ENCODE data around the gene SYNC. TPM values are rescaled to one million over a fixed set of nuclear protein-coding genes. Genes with fewer than 3 reads are reported as not detected.

SYNC gene
- total and polyA plus RNA-seq, 2 donors (not counting 3 experiments of a cell fraction or from before 2014, with no cell fraction given), result 3.5 to 9.4 TPM

DNA sequence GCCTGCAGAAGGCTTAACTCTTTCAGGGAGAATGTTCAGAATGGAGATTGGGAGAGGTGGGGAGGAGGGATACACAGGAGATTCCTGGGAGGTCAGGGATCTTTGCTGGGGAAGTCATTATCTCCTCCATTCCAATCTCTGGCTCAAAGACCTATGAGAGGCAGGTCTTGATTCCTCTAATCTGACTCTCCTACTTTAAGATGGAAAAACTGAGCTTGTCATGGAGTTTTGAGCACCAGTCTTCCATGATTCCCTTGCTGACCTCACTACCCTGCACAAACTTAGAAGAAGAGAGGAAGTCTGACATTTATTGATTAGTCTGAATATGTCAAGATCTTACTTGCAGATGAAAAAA lies 41.5 kb upstream of the SYNC start:
- no peaks in the 10 kb centered on the region for H3K79me2 ChIP-seq (ENCODE audit: control insufficient read depth, insufficient read depth, low read length)
- no peak overlapping the region for H2AFZ ChIP-seq (ENCODE audit: low read depth, low read length)
- H3K9ac ChIP-seq (replicated peaks; ENCODE audit: extremely low read depth, insufficient read depth, low read length), result no peak overlapping the region
- H3K4me1 ChIP-seq (ENCODE audit: control insufficient read depth, extremely low read depth, insufficient read depth, low read length), result peaks cover 16% of the 10 kb centered on the region
- H3K36me3 ChIP-seq (ENCODE audit: control insufficient read depth in 2 of 2, extremely low read depth in 1 of 2, insufficient read depth in 2 of 2, low read length in 2 of 2), result no peaks in the 10 kb centered on the region
- no peak overlapping the region for H3K27ac ChIP-seq (ENCODE audit: insufficient read depth, low read depth, low read length)
- no peaks in the 10 kb centered on the region for H3K27me3 ChIP-seq (ENCODE audit: control insufficient read depth in 2 of 2, insufficient read depth in 2 of 2, low read length in 2 of 2)
- intact Hi-C loops (cut with micrococcal nuclease) (no loop called here), dilution Hi-C loops (cut with MboI; ENCODE audit: extremely low pct_ligation_motif_present, low sequenced_read_pairs) (no loop called here)
- FAIRE-seq, result no peak
- TF ChIP-seq, protein P1, sequence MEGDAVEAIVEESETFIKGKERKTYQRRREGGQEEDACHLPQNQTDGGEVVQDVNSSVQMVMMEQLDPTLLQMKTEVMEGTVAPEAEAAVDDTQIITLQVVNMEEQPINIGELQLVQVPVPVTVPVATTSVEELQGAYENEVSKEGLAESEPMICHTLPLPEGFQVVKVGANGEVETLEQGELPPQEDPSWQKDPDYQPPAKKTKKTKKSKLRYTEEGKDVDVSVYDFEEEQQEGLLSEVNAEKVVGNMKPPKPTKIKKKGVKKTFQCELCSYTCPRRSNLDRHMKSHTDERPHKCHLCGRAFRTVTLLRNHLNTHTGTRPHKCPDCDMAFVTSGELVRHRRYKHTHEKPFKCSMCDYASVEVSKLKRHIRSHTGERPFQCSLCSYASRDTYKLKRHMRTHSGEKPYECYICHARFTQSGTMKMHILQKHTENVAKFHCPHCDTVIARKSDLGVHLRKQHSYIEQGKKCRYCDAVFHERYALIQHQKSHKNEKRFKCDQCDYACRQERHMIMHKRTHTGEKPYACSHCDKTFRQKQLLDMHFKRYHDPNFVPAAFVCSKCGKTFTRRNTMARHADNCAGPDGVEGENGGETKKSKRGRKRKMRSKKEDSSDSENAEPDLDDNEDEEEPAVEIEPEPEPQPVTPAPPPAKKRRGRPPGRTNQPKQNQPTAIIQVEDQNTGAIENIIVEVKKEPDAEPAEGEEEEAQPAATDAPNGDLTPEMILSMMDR (IDR thresholded peaks at IDR 0.05; ENCODE audit: extremely low read depth in 1 of 2, insufficient read depth in 1 of 2, low read depth in 1 of 2, low read length in 2 of 2), result no peak
- TF ChIP-seq FOS (IDR thresholded peaks at IDR 0.05; ENCODE audit: borderline replicate concordance, insufficient read depth, low read length) (no peak), POLR2AphosphoS5 (IDR thresholded peaks at IDR 0.05; ENCODE audit: insufficient read depth, low read depth, low read length) (no peak), GATA2 (IDR thresholded peaks at IDR 0.05; ENCODE audit: insufficient read depth, insufficient read length, low read depth, low read length) (no peak), MYC (IDR thresholded peaks at IDR 0.05; ENCODE audit: low read depth, low read length) (no peak)
- H3K4me2 ChIP-seq (ENCODE audit: insufficient read depth, low read length), result no peak overlapping the region
- CTCF ChIA-PET, result interaction anchor here (2.5 kb wide), 1 partner anchor 31 kb away, joined by 15 read pairs; no protein-coding TSS in a partner anchor
- POLR2A ChIA-PET, result no interaction called here
- H3K9me3 ChIP-seq (replicated peaks; ENCODE audit: control insufficient read depth, insufficient read depth, low read length), result no peaks in the 10 kb centered on the region
- H3K4me3 ChIP-seq (replicated peaks in 1 of 3; ENCODE audit: insufficient read depth in 1 of 3, low read depth in 1 of 3, low read length in 3 of 3), result no peak overlapping the region
- no TSS peak for BruUV-seq (replicated peaks)
- DNase-seq (ENCODE audit: low read depth, low spot score), result no peak
- H3K9me1 ChIP-seq (replicated peaks; ENCODE audit: control insufficient read depth, extremely low read depth, insufficient read depth, low read length), result no peaks in the 10 kb centered on the region
- H4K20me1 ChIP-seq (replicated peaks; ENCODE audit: control insufficient read depth, extremely low read depth, insufficient read depth, low read length), result no peaks in the 10 kb centered on the region
